Pancreas (tissue), 10 donors: ENCODE measurements around the gene GRIK3. TPM values are rescaled to one million over a fixed set of nuclear protein-coding genes. Genes with fewer than 3 reads are reported as not detected.

Source experiments
- ATAC-seq, 4 donors: fragments of 200-7000 bp; cut with Tn5 transposase; one replicate each; pipeline versions ENCODE4 v1.8.0 to v1.9.1; 2020; ENCODE audit warnings: mild to moderate bottlenecking in 4 of 4, moderate library complexity in 4 of 4
- DNase-seq, 6 donors: peaks; one replicate each; pipeline ENCODE4 v3.0.0-alpha.2; 2020
- FAIRE-seq: peaks from 2 replicates; lab custom pipeline; 2012; peaks lifted over from hg19 to GRCh38; lab: Jason Lieb, UNC
- H3K27ac ChIP-seq, 4 donors: fragments of 200-600 bp; sonication (generic); 1 replicate in 3 of 4; 2 replicates in 1 of 4; pipeline versions ENCODE4 v1.5.0 to v1.8.0; 2020
- H3K27me3 ChIP-seq, 4 donors: fragments of 200-600 bp; one replicate each; pipeline ENCODE4 v1.8.0; 2021
- H3K36me3 ChIP-seq, 3 donors: fragments of 200-600 bp; sonication (generic) in 1 of 3; one replicate each; pipeline versions ENCODE4 v1.5.0 to v1.8.0; 2020 to 2021
- H3K4me1 ChIP-seq, 3 donors: fragments of 200-600 bp; one replicate each; pipeline ENCODE4 v1.8.0; 2021
- H3K4me3 ChIP-seq, 4 donors: fragments of 200-600 bp; sonication (generic) in 2 of 4; one replicate each; pipeline versions ENCODE4 v1.5.0 to v1.8.0; 2020 to 2021
- H3K9me3 ChIP-seq, 4 donors: fragments of 200-600 bp; one replicate each; pipeline ENCODE4 v1.8.0; 2021
- CTCF ChIP-seq, 4 donors: fragments of 200-600 bp; sonication (generic) in 3 of 4; IDR thresholded peaks; one replicate each; pipeline versions ENCODE4 v1.5.0 to v1.8.0; 2021; ENCODE audit warnings: antibody characterized with exemption in 4 of 4
- WGBS, 2 donors: extraction: QIAGEN DNeasy Blood & Tissue Kit; methylation state at CpG; one replicate each; pipeline ENCODE4 v1.1.7; 2013; 5-methylcytosine and 5-hydroxymethylcytosine counted together
- intact Hi-C, 3 donors: fragments of 100-400 bp; cut with DNase I; formaldehyde crosslinking; loops; one replicate each; pipeline versions ENCODE4 v1.11.1 to v1.14.2; 2022
- polyA plus RNA-seq, 2 donors: library from polyadenylated mRNA; stranded (reverse); fragments of 200-250 nt; gene quantifications; one replicate each; pipeline ENCODE4 v1.2.3, GENCODE V29; 2013
- total RNA-seq, 6 donors: library from RNA; stranded (reverse); fragmentation: NEBNext Ultra II Directional in 4 of 6; extraction: Animal tissue kit (Norgen Biotek cat#: 25700) in 4 of 6; gene quantifications; one replicate each; pipeline versions ENCODE4 v1.2.1 to v1.2.4, GENCODE V29; 2021 to 2023
- donor health status: healthy with polysubstance abuse.
- donor health status: DM: no; HTN: no; CAD: no; lungs with moderate emphysema.
- donor health status: DM: no; HTN: no; CAD: no.
- donor health status: control.
- donor health status: control.
- donor health status: Bipolar disorder and iron deficiency.
- donor health status: DM: yes; HTN: yes; CAD: no.
- donor health status: DM: no; HTN: no; CAD: no.
- donor health status: DM: no; HTN: no; CAD: no.
- donor health status: DM: yes; HTN: yes; CAD: no.

GRIK3 gene
- total and polyA plus RNA-seq, 8 donors = 0.08 to 0.47 (median 0.23) TPM

GRCh38 chr1:36884029-36884701 is 150.2 kb downstream of the GRIK3 start:
- no peak overlapping the region for H3K4me3 ChIP-seq
- H3K9me3 ChIP-seq = no peaks in the 10 kb centered on the region
- no peaks in the 10 kb centered on the region for H3K27me3 ChIP-seq
- 49 to 64% methylated on average over 8 of the region's 8 CpGs for WGBS, 2 donors
- no peak overlapping the region for H3K27ac ChIP-seq
- ATAC-seq = no peak
- no peak for TF ChIP-seq CTCF (IDR thresholded peaks at IDR 0.05)
- H3K4me1 ChIP-seq = no peaks in the 10 kb centered on the region
- no peak for FAIRE-seq
- no peaks in the 10 kb centered on the region for H3K36me3 ChIP-seq
- intact Hi-C loops = no loop called here
- no peak for DNase-seq

GRCh38 chr1:36883315-36883949 is 150.9 kb downstream of the GRIK3 start:
- 66 to 80% methylated on average over 3 of the region's 3 CpGs for WGBS, 2 donors
- H3K36me3 ChIP-seq = no peaks in the 10 kb centered on the region
- no peak for ATAC-seq
- DNase-seq = peak in 1 of 6 donors; percentile 23
- FAIRE-seq = no peak
- no peaks in the 10 kb centered on the region for H3K4me1 ChIP-seq
- intact Hi-C loops = no loop called here
- no peaks in the 10 kb centered on the region for H3K27me3 ChIP-seq
- H3K4me3 ChIP-seq = no peak overlapping the region
- no peaks in the 10 kb centered on the region for H3K9me3 ChIP-seq
- no peak overlapping the region for H3K27ac ChIP-seq
- TF ChIP-seq CTCF (IDR thresholded peaks at IDR 0.05) = no peak

GRCh38 chr1:36882536-36883285 is 151.6 kb downstream of the GRIK3 start:
- no peak overlapping the region for H3K27ac ChIP-seq
- no peak overlapping the region for H3K4me3 ChIP-seq
- no peaks in the 10 kb centered on the region for H3K27me3 ChIP-seq
- ATAC-seq = no peak
- FAIRE-seq = no peak
- intact Hi-C loops = no loop called here
- no peaks in the 10 kb centered on the region for H3K36me3 ChIP-seq
- TF ChIP-seq CTCF (IDR thresholded peaks at IDR 0.05) = no peak
- H3K9me3 ChIP-seq = no peaks in the 10 kb centered on the region
- no peaks in the 10 kb centered on the region for H3K4me1 ChIP-seq
- WGBS, 2 donors = 76 to 84% methylated on average over 11 of the region's 11 CpGs
- DNase-seq = peak in 1 of 6 donors; percentile 8

GRCh38 chr1:36881541-36881940 is 152.8 kb downstream of the GRIK3 start:
- H3K27me3 ChIP-seq = no peaks in the 10 kb centered on the region
- DNase-seq = peak in 1 of 6 donors; percentile 3
- no peak overlapping the region for H3K27ac ChIP-seq
- H3K4me3 ChIP-seq = no peak overlapping the region
- TF ChIP-seq CTCF (IDR thresholded peaks at IDR 0.05) = no peak
- intact Hi-C loops = no loop called here
- FAIRE-seq = no peak
- no peaks in the 10 kb centered on the region for H3K4me1 ChIP-seq
- 70 to 84% methylated on average over 6 of the region's 6 CpGs for WGBS, 2 donors
- H3K9me3 ChIP-seq = no peaks in the 10 kb centered on the region
- no peak for ATAC-seq
- no peaks in the 10 kb centered on the region for H3K36me3 ChIP-seq
